Activated CD4-positive, CD25-positive, alpha-beta regulatory T cell treated with anti-CD3 and anti-CD28 coated beads, Interleukin-2, amount 50 U/mL, for 72 hours (primary cell): Measurements from ENCODE around the gene ASCL5.

Experiments used
- DNase-seq: peaks from one replicate; pipeline ENCODE4 v3.0.0; 2021

Gene ASCL5

GRCh38 chr1:201077736-201078135, 49.2 kb downstream of the ASCL5 start:
- no peak for DNase-seq

GRCh38 chr1:201077116-201077515, 49.9 kb downstream of the ASCL5 start:
- no peak for DNase-seq

GRCh38 chr1:201076092-201076491, 50.9 kb downstream of the ASCL5 start:
- DNase-seq, result no peak

- DNase-seq, result no peak
Measured at GRCh38 chr1:201074018-201074417, 53.0 kb downstream of the ASCL5 start.

- no peak for DNase-seq
Measured at GRCh38 chr1:201072922-201073321, 54.1 kb downstream of the ASCL5 start.

- no peak for DNase-seq
Measured at GRCh38 chr1:201072149-201072548, 54.8 kb downstream of the ASCL5 start.

GRCh38 chr1:201069636-201070035, 57.3 kb downstream of the ASCL5 start:
- DNase-seq, result no peak

GRCh38 chr1:201068976-201069375, 58.0 kb downstream of the ASCL5 start:
- no peak for DNase-seq

GRCh38 chr1:201066986-201067385, 60.0 kb downstream of the ASCL5 start:
- DNase-seq, result no peak

- DNase-seq, result no peak
Measured at GRCh38 chr1:201065686-201066085, 61.3 kb downstream of the ASCL5 start.

GRCh38 chr1:201064806-201065205, 62.2 kb downstream of the ASCL5 start:
- DNase-seq, result no peak
